ENCODE data around the gene TMBIM4.
A peak's percentile ranks its signal among the peaks of the same experiment; 100 is the strongest.

The TMBIM4 gene

GRCh38 chr12:66137937-66138336 is 31.9 kb downstream of the TMBIM4 start:
- ChIA-PET POLR2A (no interaction called here), CTCF (interaction anchor here (1.0 kb wide), 1 partner anchor 23 kb away, joined by 4 read pairs; no protein-coding TSS in a partner anchor)
- DNase-seq (ENCODE audit: extremely low spot score): no peak
- TF ChIP-seq, protein P1, sequence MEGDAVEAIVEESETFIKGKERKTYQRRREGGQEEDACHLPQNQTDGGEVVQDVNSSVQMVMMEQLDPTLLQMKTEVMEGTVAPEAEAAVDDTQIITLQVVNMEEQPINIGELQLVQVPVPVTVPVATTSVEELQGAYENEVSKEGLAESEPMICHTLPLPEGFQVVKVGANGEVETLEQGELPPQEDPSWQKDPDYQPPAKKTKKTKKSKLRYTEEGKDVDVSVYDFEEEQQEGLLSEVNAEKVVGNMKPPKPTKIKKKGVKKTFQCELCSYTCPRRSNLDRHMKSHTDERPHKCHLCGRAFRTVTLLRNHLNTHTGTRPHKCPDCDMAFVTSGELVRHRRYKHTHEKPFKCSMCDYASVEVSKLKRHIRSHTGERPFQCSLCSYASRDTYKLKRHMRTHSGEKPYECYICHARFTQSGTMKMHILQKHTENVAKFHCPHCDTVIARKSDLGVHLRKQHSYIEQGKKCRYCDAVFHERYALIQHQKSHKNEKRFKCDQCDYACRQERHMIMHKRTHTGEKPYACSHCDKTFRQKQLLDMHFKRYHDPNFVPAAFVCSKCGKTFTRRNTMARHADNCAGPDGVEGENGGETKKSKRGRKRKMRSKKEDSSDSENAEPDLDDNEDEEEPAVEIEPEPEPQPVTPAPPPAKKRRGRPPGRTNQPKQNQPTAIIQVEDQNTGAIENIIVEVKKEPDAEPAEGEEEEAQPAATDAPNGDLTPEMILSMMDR (IDR thresholded peaks at IDR 0.05; ENCODE audit: control extremely low read depth, extremely low read depth, low read depth, missing control alignments): no peak

DNA sequence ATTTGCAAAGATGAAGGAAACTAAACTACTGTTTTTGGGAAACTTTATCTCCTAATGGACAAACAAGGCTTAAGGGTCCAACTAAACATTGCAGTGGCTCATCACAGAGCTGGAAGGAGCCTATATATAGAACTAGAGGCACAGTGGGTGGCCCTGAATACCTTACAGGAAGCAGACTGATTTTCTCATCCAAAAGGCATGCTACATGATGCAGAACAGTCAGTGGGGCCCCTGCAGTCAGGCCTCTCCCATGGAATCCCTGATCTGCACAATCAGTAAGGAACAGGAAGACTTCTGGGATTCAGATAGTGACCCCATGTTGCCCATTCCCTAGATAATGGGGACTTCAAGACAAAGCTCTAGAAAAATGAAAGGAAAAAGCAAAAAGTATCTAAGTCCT is 37.4 kb downstream of the TMBIM4 start:
- CTCF ChIA-PET: no interaction called here
- POLR2A ChIA-PET: no interaction called here
- DNase-seq (ENCODE audit: extremely low spot score): no peak

DNA sequence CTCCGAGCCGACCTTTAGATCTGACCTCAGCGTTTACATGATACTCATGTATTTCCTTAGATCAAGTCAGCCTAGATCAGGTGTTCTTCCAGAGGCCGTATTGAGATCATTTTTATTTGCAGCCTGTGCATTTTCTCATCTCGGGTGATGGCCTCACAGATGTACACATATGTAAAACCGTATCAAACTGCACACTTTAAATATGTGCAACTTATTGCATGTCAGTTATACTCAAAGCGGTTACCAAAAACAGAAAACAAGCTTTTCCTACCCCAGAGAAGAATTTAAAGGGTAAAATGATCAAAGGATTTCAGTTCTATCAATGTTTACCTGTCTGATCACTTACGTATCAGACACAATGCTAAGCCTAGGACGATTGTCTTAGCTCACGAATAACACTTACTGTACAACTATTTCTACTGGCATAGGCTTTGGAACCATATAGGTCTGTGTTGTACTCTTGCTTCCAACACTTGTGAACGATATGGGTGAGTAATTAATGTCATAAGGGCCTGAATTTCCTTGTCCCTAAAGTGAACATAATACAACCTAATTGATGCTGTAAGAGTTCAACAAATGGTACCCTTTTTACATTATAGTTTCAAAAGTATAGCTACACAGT is 38.6 kb downstream of the TMBIM4 start:
- DNase-seq (ENCODE audit: extremely low spot score): no peak
- POLR2A ChIA-PET: interaction anchor here (1.0 kb wide), 1 partner anchor 38 kb away, joined by 3 read pairs; the partner anchor contains the start of gene TMBIM4
- CTCF ChIA-PET: interaction anchor here (0.7 to 1.5 kb wide), 9 partner anchors 9 to 105 kb away, joined by 3 to 6 read pairs (median 4); no protein-coding TSS in a partner anchor
- TF ChIP-seq, protein P1 (IDR thresholded peaks at IDR 0.05; ENCODE audit: control extremely low read depth, extremely low read depth, low read depth, missing control alignments): no peak

More for the DNA sequence above, 37.4 kb downstream of the TMBIM4 start:
- TF ChIP-seq, protein P1 (IDR thresholded peaks at IDR 0.05; ENCODE audit: control extremely low read depth, extremely low read depth, low read depth, missing control alignments): no peak

DNA sequence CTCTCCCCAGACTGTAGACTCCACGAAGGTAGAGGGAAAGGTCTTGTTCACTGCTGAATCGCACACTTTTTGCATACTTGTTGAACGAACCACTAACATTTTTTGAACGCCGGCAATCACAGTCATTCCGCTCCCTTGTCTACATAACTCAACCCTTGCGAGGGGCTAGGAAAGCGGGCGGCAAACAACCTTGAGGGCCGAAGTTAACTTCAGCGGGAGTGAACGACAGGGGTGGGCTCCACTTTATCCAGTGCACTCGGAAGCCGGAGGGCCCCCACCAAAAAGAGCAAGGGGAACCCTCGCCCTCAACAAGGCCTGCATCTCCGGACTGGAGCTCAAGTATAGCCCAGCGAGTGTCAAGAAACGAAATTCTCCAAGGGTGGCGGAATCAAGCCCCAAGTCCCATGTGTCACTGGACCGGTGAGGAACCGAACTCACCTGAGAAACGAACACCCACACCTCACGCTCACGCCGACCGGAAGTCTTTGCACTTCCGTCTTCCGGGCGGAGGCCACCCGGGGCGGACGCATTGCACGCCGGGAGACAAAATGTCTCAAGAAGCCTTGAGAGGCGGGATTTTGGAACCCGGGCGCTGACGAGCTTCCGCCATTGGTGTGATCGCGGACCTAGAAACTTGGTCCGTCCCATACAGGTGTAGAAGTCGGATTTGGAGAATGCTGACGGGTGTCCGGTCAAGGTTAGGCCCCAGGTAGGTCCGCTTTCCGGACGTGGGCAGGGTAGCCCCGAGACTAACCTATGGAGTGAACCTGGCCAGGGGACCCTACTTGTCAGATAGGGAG is 39.3 kb downstream of the TMBIM4 start, which contains the start of gene LLPH:
LLPH (minus strand) TSS at position 484 of the 800 bp plus-strand sequence. CDS start 1,644 bp downstream, outside the sequence.
- POLR2A ChIA-PET: interaction anchor here (1.0 kb wide), 1 partner anchor 39 kb away, joined by 3 read pairs; the partner anchor contains the start of gene TMBIM4
- DNase-seq (ENCODE audit: extremely low spot score): peak; percentile 93
- CTCF ChIA-PET: interaction anchor here (0.7 to 1.5 kb wide), 9 partner anchors 10 to 105 kb away, joined by 3 to 6 read pairs (median 4); no protein-coding TSS in a partner anchor
- TF ChIP-seq, protein P1 (IDR thresholded peaks at IDR 0.05; ENCODE audit: control extremely low read depth, extremely low read depth, low read depth, missing control alignments): no peak

DNA sequence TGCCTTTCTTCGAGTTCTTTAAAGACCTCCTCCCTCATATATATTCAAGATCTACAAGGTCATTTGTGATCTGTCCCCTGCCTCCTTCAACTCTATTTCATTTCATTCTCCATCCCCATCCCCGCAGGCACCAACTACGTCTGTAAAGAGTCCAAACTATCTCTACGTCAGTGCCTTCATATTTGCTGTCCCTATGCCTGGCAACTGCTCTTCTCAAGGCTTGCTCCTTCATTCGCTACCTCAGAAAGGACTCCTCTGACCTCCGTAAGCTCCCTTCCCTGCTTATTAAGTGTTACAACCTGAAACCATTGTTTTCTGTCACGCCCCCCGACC is 39.9 kb downstream of the TMBIM4 start:
- ChIA-PET POLR2A (no interaction called here), CTCF (interaction anchor here (1.3 kb wide), 1 partner anchor 12 kb away, joined by 4 read pairs; no protein-coding TSS in a partner anchor)
- TF ChIP-seq, protein P1 (IDR thresholded peaks at IDR 0.05; ENCODE audit: control extremely low read depth, extremely low read depth, low read depth, missing control alignments): no peak
- DNase-seq (ENCODE audit: extremely low spot score): no peak

DNA sequence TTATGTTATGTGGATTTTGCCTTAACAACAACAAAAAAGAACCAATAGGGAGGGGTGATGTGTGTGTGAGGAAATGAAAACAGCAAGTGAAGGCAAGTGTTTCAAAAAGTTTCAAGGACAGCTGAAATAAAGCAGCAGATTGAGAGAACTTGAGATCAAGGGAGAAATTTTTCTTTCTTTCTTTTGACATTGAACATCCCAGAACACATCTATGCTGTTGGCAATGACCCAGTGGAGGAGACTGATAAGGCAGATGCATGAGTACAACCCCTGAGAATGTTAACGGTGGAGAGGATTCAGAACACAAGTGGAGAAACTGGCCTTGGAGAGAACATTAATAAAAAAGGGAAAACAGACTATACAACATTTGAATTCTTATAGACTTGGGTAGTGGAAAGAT is 42.1 kb downstream of the TMBIM4 start:
- POLR2A ChIA-PET: no interaction called here

More for the DNA sequence above, 42.1 kb downstream of the TMBIM4 start:
- TF ChIP-seq, protein P1 (IDR thresholded peaks at IDR 0.05; ENCODE audit: control extremely low read depth, extremely low read depth, low read depth, missing control alignments): no peak
- DNase-seq (ENCODE audit: extremely low spot score): no peak
- CTCF ChIA-PET: no interaction called here

All from GM10248 (cell line).